RCC 7860 (cell line): ENCODE measurements around the gene KLHL6.
"Not testable (repeated sequence)": the region's sequence is repeated elsewhere in the genome, so short reads cannot be mapped to it uniquely, and the experiment has no call there.

ENCODE experiments used
- DNase-seq: peaks from one replicate; pipeline ENCODE4 v3.0.0-alpha.2; 2015; ENCODE audit warnings: low spot score
- FAIRE-seq: peaks from 2 replicates; lab custom pipeline; 2012; peaks lifted over from hg19 to GRCh38; lab: Jason Lieb, UNC

Gene KLHL6

DNA sequence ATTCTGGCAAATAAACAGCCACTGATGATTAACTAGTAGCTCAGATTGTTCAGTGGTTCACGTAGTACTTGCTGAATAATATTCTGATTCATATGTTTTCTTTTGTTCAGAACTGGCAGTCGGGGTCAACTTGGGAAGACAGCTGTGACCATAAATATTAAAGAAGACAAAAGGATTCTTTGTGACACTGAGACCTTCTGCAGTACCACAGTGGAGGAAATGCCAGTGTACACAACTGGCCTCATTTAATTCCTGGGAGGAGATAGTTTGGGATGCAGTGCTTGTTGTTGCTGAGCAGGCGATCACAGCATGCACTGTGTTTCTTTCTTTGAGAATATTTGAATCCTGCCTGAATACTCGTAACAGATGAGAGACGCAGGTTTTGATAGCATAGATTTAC lies 100.4 kb downstream of the KLHL6 start:
- DNase-seq (peak; percentile 8), FAIRE-seq (no peak)

DNA sequence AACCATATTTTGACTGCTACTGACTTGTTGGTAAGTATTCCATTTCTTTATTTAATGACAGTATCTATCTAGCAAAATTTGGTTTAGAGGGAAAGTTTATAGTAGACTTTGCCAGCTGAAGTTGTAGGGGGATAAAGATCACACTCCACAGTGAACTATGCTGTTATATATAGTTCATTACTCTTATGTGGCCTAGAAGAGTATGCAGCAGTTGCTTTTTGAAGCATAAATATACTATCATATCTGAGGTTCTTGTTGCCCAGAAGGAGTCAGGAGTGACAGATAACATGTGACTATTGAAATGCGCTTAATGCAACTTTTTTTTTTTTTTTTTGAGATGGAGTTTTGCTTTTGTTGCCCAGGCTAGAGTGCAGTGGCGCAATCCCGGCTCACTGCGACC lies 101.4 kb downstream of the KLHL6 start:
- FAIRE-seq (no peak), DNase-seq (no peak)

GRCh38 chr3:183449791-183450190 lies 105.7 kb downstream of the KLHL6 start:
- DNase-seq: no peak
- FAIRE-seq: no peak

- FAIRE-seq (no peak), DNase-seq (no peak)
Observed at GRCh38 chr3:183449391-183449790, 106.1 kb downstream of the KLHL6 start.

- DNase-seq (no peak), FAIRE-seq (no peak)
Observed at GRCh38 chr3:183448369-183449128, 107.0 kb downstream of the KLHL6 start.

GRCh38 chr3:183447206-183448001 lies 108.1 kb downstream of the KLHL6 start:
- FAIRE-seq: peak; percentile 61
- peak; percentile 80 for DNase-seq

GRCh38 chr3:183446838-183447205 lies 108.7 kb downstream of the KLHL6 start:
- FAIRE-seq (peak; percentile 49), DNase-seq (no peak)

DNA sequence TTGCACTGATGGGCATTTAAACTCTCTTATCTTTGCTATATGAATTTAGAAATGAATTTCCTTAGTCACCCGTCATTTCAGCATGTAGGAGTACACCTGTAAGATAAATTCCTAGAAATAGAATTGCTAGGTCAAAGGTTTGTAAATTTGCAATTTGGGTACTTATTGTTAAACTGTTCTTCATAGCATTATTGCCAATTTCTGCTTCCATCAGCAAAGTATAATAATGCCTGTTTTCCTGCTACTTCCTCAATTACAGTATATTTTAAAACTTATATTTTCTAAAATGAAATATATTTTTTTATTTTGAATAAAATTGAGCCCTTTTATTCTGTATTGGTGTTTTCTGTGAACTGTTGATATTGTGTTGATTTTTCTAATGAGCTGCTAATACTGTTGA lies 110.8 kb downstream of the KLHL6 start:
- FAIRE-seq (no peak), DNase-seq (no peak)

GRCh38 chr3:183443395-183444385 lies 111.8 kb downstream of the KLHL6 start:
- DNase-seq (no peak), FAIRE-seq (no peak)

GRCh38 chr3:183442994-183443393 lies 112.5 kb downstream of the KLHL6 start:
- FAIRE-seq: no peak
- DNase-seq: no peak

GRCh38 chr3:183440521-183440920 lies 115.0 kb downstream of the KLHL6 start:
- not testable (repeated sequence) for FAIRE-seq, DNase-seq

DNA sequence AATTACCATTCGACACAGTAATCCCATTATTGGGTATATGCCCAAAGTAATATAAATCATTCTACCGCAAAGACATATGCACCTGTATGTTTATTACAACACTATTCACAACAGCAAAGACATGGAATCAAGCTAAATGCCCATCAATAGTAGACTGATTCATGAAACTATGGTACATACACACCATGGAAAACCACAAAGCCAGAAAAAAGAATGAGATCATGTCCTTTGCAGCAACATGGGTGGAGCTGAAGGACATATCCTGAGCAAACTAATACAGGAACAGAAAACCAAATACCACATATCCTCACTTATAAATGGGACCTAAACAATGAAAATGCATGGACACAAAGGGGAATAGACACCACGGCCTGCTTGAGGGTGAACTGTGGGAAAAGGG lies 116.0 kb downstream of the KLHL6 start:
- FAIRE-seq (no peak), DNase-seq (no peak)

DNA sequence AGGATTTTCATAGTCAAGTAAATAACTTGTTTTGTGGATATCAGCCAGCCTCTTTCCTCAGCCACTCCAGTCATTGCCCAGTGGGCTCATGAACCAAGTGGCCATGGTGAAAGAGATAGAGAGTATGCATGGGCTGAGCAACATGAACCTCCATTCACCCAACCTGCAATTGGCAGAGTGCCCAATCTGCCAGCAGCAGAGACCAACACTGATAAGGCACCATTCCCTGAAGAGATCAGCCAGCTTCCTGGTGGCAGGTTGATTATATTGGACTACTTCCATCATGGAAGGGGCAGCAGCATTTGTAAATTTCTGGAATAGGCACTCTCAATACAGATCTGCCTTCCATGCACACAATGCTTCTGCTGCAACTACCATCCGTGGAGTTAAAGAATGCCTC lies 116.8 kb downstream of the KLHL6 start:
- FAIRE-seq: no peak
- DNase-seq: no peak

- DNase-seq (no peak), FAIRE-seq (no peak)
Observed at GRCh38 chr3:183437666-183438564, 117.6 kb downstream of the KLHL6 start.
